Stomach (tissue), 9 donors: ENCODE results near the gene USP34. TPM values are rescaled to one million over a fixed set of nuclear protein-coding genes. Genes with fewer than 3 reads are reported as not detected.

ENCODE experiments used
- DNase-seq, 2 donors: peaks; one replicate each; pipeline versions ENCODE4 v3.0.0 to v3.0.0-alpha.2; 2013 to 2019
- H3K27ac ChIP-seq, 5 donors: fragments of 200-600 bp in 4 of 5; sonication (generic) in 4 of 5; one replicate each; pipeline ENCODE4 v1.5.1; 2013 to 2019; ENCODE audit warnings: mild to moderate bottlenecking in 1 of 5, moderate library complexity in 1 of 5
- H3K27me3 ChIP-seq, 3 donors: fragments of 200-600 bp; sonication (generic); one replicate each; pipeline ENCODE4 v1.5.1; 2017 to 2019; ENCODE audit warnings: mixed run types in 1 of 3
- H3K36me3 ChIP-seq, 4 donors: fragments of 200-600 bp; sonication (generic); 1 replicate in 3 of 4; 2 replicates in 1 of 4; pipeline ENCODE4 v1.5.1; 2016 to 2019
- H3K4me1 ChIP-seq, 4 donors: fragments of 200-600 bp; sonication (generic); one replicate each; pipeline ENCODE4 v1.5.1; 2016 to 2019
- H3K4me3 ChIP-seq, 4 donors: fragments of 200-600 bp; sonication (generic) in 3 of 4; one replicate each; pipeline ENCODE4 v1.5.1; 2016 to 2019; ENCODE audit warnings: mild to moderate bottlenecking in 1 of 4
- H3K9me3 ChIP-seq, 4 donors: fragments of 200-600 bp; sonication (generic); one replicate each; pipeline ENCODE4 v1.5.1; 2016 to 2019
- CTCF ChIP-seq, 7 experiments: fragments of 450-650 bp in 4 of 7; fragments of 200-600 bp in 3 of 7; sonication (generic) in 3 of 7; IDR thresholded peaks; one replicate each; pipeline ENCODE4 v1.5.1; 2016 to 2019; ENCODE audit warnings: antibody characterized with exemption in 7 of 7, control low read depth in 2 of 7, mild to moderate bottlenecking in 1 of 7
- EP300 ChIP-seq: sonication (generic); formaldehyde crosslinking; IDR thresholded peaks from one replicate; pipeline ENCODE4 v1.6.1; 2017; ENCODE audit warnings: antibody characterized with exemption
- POLR2A ChIP-seq, 4 donors: fragments of 450-650 bp; IDR thresholded peaks; one replicate each; pipeline ENCODE4 v1.6.1; 2016; ENCODE audit warnings: antibody characterized with exemption in 4 of 4, control low read depth in 2 of 4, mild to moderate bottlenecking in 1 of 4, moderate library complexity in 1 of 4
- POLR2AphosphoS5 ChIP-seq, 3 donors: sonication (generic); formaldehyde crosslinking; IDR thresholded peaks; one replicate each; pipeline ENCODE4 v1.6.1; 2016; ENCODE audit warnings: antibody characterized with exemption in 3 of 3
- WGBS, 5 donors: extraction: QIAGEN DNeasy Blood & Tissue Kit in 3 of 5; methylation state at CpG; one replicate each; pipeline versions ENCODE4 v1.1.5 to v1.1.7; 2013 to 2018; 5-methylcytosine and 5-hydroxymethylcytosine counted together
- intact Hi-C: fragments of 100-400 bp; cut with DNase I; formaldehyde crosslinking; loops from one replicate; pipeline ENCODE4 v1.15.1; 2023; ENCODE audit warnings: low total_unique reads
- polyA plus RNA-seq, 3 donors: library from polyadenylated mRNA; stranded (reverse); fragments of 200-250 nt; gene quantifications; one replicate each; pipeline ENCODE4 v1.2.3, GENCODE V29; 2013
- small RNA-seq, 4 donors: library from RNA; depleted of rRNA; stranded (forward); fragments of <200 nt; gene quantifications; one replicate each; pipeline ENCODE3, GENCODE V24; 2016
- total RNA-seq, 5 donors: library from RNA; depleted of rRNA; stranded (reverse); fragments of >200 nt; gene quantifications; one replicate each; pipeline versions ENCODE4 v1.1.0 to v1.2.3, GENCODE V29; 2014 to 2016
- donor health status: healthy with polysubstance abuse.
- donor health status: Bipolar disorder and iron deficiency.
- donor health status: healthy.

Gene USP34
- total and polyA plus RNA-seq, 8 donors, result 21.1 to 300 (median 73.2) TPM

DNA sequence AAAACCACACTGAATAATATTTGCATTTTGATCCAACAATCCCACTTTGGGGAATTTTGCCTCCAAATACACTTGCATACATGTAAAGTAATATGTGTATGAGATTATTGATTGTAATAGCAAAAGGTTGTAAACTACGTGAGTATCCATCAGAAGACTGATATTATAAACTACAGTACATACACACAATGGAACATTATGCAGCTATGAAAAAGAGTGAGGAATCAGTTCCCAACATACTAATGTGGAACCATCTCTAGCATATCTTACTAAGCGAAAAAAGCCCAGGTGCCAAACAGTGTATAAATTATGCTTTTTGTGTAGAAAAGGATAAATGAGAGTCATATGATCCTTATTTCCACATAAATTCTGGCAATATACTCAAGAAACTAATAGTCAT, 324.9 kb downstream of the USP34 start:
- WGBS, 5 donors, result 96 to 100% (median 98%) methylated on average over 2 of the region's 2 CpGs
- intact Hi-C loops, result no loop called here
- peaks cover 3 to 22% (median 17%) of the 10 kb centered on the region in 4 donors for H3K4me1 ChIP-seq
- H3K27me3 ChIP-seq, result no peaks in the 10 kb centered on the region
- peak overlapping the region in 1 of 5 donors; percentile 87 for H3K27ac ChIP-seq
- H3K4me3 ChIP-seq, result peak overlapping the region in 2 of 4 donors; percentile 56 to 64
- no peaks in the 10 kb centered on the region for H3K9me3 ChIP-seq
- TF ChIP-seq POLR2AphosphoS5 (IDR thresholded peaks at IDR 0.05) (no peak), POLR2A (IDR thresholded peaks at IDR 0.05) (no peak), CTCF (IDR thresholded peaks at IDR 0.05) (no peak), EP300 (no peak)
- no peak for DNase-seq
- peaks cover 7 to 31% (median 26%) of the 10 kb centered on the region in 4 donors for H3K36me3 ChIP-seq

DNA sequence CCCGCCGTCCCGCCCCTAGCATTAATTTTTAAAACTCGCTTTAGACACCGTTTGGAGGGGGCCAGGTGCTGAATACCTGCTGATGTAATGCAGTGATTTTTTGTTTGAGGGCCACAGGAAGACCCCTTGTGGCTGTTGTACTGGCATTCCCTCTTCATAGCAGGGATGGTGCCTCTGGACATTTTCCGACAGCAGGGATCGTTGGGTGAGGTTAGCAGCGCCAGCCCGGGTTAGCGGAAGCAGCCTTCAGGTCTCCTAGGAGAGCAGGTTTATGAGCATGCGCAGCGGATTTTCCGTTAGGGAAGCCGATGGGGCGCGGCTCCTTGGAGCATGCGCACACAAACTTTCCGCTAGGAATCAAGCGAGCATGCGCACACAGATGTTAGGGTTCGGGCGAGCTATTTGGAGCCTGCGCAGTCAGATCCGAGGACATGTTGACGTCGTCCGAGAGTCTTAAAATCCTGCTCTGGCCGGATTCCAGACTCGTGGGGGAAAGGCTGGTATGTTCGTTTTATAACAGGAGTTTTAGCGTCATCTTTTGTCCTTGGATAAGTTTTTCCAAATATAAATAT, 326.1 kb downstream of the USP34 start:
- peak; percentile 98 to 99 for DNase-seq
- intact Hi-C loops, result no loop called here
- Histone ChIP-seq H3K27ac (peak overlapping the region; percentile 79 to 88 (median 84)), H3K9me3 (no peaks in the 10 kb centered on the region), H3K36me3 (peaks cover 7 to 21% (median 16%) of the 10 kb centered on the region in 4 donors), H3K4me3 (peak overlapping the region; percentile 46 to 68 (median 60)), H3K27me3 (no peaks in the 10 kb centered on the region), H3K4me1 (peaks cover 3 to 22% (median 17%) of the 10 kb centered on the region in 4 donors)
- TF ChIP-seq CTCF (IDR thresholded peaks at IDR 0.05) (peak in 1 of 7 experiments; percentile 14), EP300 (no peak), POLR2A (IDR thresholded peaks at IDR 0.05) (peak in 1 of 4 donors; percentile 27), POLR2AphosphoS5 (IDR thresholded peaks at IDR 0.05) (peak; percentile 80 to 93 (median 83))
- WGBS, 5 donors, result 4 to 8% (median 6%) methylated on average over 31 of the region's 31 CpGs

- no peak for DNase-seq
- intact Hi-C loops, result no loop called here
- Histone ChIP-seq H3K4me3 (no peak overlapping the region), H3K36me3 (no peaks in the 10 kb centered on the region), H3K4me1 (peaks cover 3 to 18% (median 17%) of the 10 kb centered on the region in 4 donors), H3K27me3 (no peaks in the 10 kb centered on the region), H3K9me3 (no peaks in the 10 kb centered on the region), H3K27ac (no peak overlapping the region)
- TF ChIP-seq POLR2A (IDR thresholded peaks at IDR 0.05), result no peak
- TF ChIP-seq POLR2AphosphoS5 (IDR thresholded peaks at IDR 0.05), result no peak
- no peak for TF ChIP-seq EP300
- TF ChIP-seq CTCF (IDR thresholded peaks at IDR 0.05), result no peak
- 87 to 100% (median 100%) methylated on average over 1 of the region's 1 CpG for WGBS, 5 donors
Observed at GRCh38 chr2:61141151-61141550, 329.7 kb downstream of the USP34 start.

GRCh38 chr2:61138859-61139258, 332.0 kb downstream of the USP34 start:
- H3K4me1 ChIP-seq, result peaks cover 0 to 1% (median under 1%) of the 10 kb centered on the region in 4 donors
- intact Hi-C loops, result no loop called here
- H3K27ac ChIP-seq, result no peak overlapping the region
- no peak for TF ChIP-seq POLR2A (IDR thresholded peaks at IDR 0.05)
- no peak for TF ChIP-seq EP300
- no peak for TF ChIP-seq POLR2AphosphoS5 (IDR thresholded peaks at IDR 0.05)
- TF ChIP-seq CTCF (IDR thresholded peaks at IDR 0.05), result no peak
- no peak overlapping the region for H3K4me3 ChIP-seq
- no peaks in the 10 kb centered on the region for H3K9me3 ChIP-seq
- no peak for DNase-seq
- no peaks in the 10 kb centered on the region for H3K36me3 ChIP-seq
- WGBS, 5 donors, result 81 to 94% (median 90%) methylated on average over 4 of the region's 4 CpGs
- no peaks in the 10 kb centered on the region for H3K27me3 ChIP-seq

Small RNA genes within 50 kb of the gene (small RNA-seq; reads per million reads assigned to genes)
- gene SNORA70B, result 0 reads per million in 4 donors

Other genes with a start within 250 kb of the USP34 start
- 100 to 1,000 TPM in 3 of 5 donors, 10 to 100 TPM in 2; 50.4 to 359 (median 180) TPM for gene XPO1, start 67.3 kb upstream of the USP34 start, total RNA-seq
- gene XPO1, start 67.3 kb upstream of the USP34 start, polyA plus RNA-seq, result 10 to 100 TPM; 20.6 to 51.7 (median 30.4) TPM